Esophagus muscularis mucosa (tissue), 4 donors: ENCODE data around the gene IFIT3. TPM values are rescaled to one million over a fixed set of nuclear protein-coding genes. Genes with fewer than 3 reads are reported as not detected.

ENCODE experiments used
- DNase-seq: peaks from one replicate; pipeline ENCODE4 v3.0.0-alpha.2; 2017; ENCODE audit errors: extremely low spot score
- H3K27ac ChIP-seq, 4 donors: fragments of 200-600 bp; sonication (generic); replicated peaks in 1 of 4; 1 replicate in 3 of 4; 2 replicates in 1 of 4; pipeline ENCODE4 v1.5.1; 2016 to 2019; ENCODE audit warnings: mild to moderate bottlenecking in 1 of 4
- H3K27me3 ChIP-seq, 4 donors: fragments of 200-600 bp; sonication (generic); one replicate each; pipeline versions ENCODE4 v1.5.1 to v1.6.0; 2016 to 2019
- H3K36me3 ChIP-seq, 4 donors: fragments of 200-600 bp; sonication (generic); one replicate each; pipeline ENCODE4 v1.5.1; 2016 to 2019
- H3K4me1 ChIP-seq, 4 donors: fragments of 200-600 bp; sonication (generic); one replicate each; pipeline ENCODE4 v1.5.1; 2016 to 2019
- H3K4me3 ChIP-seq, 4 donors: fragments of 200-600 bp; sonication (generic); 1 replicate in 2 of 4; 2 replicates in 2 of 4; pipeline ENCODE4 v1.5.1; 2016 to 2019; ENCODE audit warnings: mild to moderate bottlenecking in 4 of 4, moderate library complexity in 1 of 4
- H3K9me3 ChIP-seq, 4 donors: fragments of 200-600 bp; sonication (generic); 1 replicate in 3 of 4; 2 replicates in 1 of 4; pipeline ENCODE4 v1.5.1; 2016 to 2019
- EP300 ChIP-seq: sonication (generic); formaldehyde crosslinking; IDR thresholded peaks from one replicate; pipeline ENCODE4 v1.6.1; 2017; ENCODE audit warnings: antibody characterized with exemption
- POLR2A ChIP-seq: fragments of 450-650 bp; IDR thresholded peaks from one replicate; pipeline ENCODE4 v1.6.1; 2017; ENCODE audit warnings: antibody characterized with exemption, moderate library complexity, mild to moderate bottlenecking, low read depth
- POLR2AphosphoS5 ChIP-seq, 2 donors: sonication (generic); formaldehyde crosslinking; IDR thresholded peaks; one replicate each; pipeline ENCODE4 v1.6.1; 2017; ENCODE audit warnings: antibody characterized with exemption in 2 of 2
- WGBS: methylation state at CpG from one replicate; pipeline ENCODE4 v1.1.5; 2018; 5-methylcytosine and 5-hydroxymethylcytosine counted together
- intact Hi-C: fragments of 100-400 bp; cut with DNase I; formaldehyde crosslinking; loops from one replicate; pipeline ENCODE4 v1.15.1; 2023
- total RNA-seq, 4 donors: library from RNA; depleted of rRNA; stranded (reverse); fragments of >200 nt; gene quantifications; one replicate each; pipeline versions ENCODE4 v1.1.0 to v1.2.1, GENCODE V29; 2016
- TF ChIP-seq, protein P1 (sequence below), 3 experiments: fragments of 200-600 bp in 2 of 3; fragments of 450-650 bp in 1 of 3; sonication (generic) in 2 of 3; IDR thresholded peaks; one replicate each; pipeline ENCODE4 v1.5.1; 2017 to 2019; ENCODE audit warnings: antibody characterized with exemption in 3 of 3, mild to moderate bottlenecking in 2 of 3, moderate library complexity in 1 of 3

Gene IFIT3
- total RNA-seq, 4 donors from 2014 or later = 7.8 to 9.8 (median 8.8) TPM

DNA sequence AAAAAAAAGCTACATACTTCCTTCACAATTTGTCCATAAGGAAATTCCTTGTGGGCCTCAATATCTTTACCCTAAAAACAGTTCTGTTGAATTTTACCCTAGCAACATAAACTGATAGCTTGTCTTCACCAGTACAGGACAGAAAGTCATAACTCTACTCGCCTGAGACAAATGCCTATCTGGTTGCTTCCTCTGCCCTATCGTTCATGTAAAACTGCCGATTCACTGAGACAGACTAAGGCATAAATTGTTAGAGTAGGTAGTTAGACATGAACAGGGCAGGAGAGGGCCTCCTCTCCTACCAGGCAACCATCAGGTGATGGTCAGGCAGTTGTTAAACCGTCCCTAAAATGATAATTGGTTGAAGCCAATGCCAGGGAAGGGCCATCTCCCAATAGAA is 25.0 kb downstream of the IFIT3 start:
- Histone ChIP-seq H3K27me3 (no peaks in the 10 kb centered on the region), H3K9me3 (no peaks in the 10 kb centered on the region), H3K27ac (peak overlapping the region in 1 of 4 donors; percentile 78), H3K36me3 (no peaks in the 10 kb centered on the region), H3K4me1 (peaks cover 28 to 38% (median 31%) of the 10 kb centered on the region in 4 donors), H3K4me3 (no peak overlapping the region)
- no peak for TF ChIP-seq POLR2AphosphoS5 (IDR thresholded peaks at IDR 0.05)
- TF ChIP-seq, protein P1, sequence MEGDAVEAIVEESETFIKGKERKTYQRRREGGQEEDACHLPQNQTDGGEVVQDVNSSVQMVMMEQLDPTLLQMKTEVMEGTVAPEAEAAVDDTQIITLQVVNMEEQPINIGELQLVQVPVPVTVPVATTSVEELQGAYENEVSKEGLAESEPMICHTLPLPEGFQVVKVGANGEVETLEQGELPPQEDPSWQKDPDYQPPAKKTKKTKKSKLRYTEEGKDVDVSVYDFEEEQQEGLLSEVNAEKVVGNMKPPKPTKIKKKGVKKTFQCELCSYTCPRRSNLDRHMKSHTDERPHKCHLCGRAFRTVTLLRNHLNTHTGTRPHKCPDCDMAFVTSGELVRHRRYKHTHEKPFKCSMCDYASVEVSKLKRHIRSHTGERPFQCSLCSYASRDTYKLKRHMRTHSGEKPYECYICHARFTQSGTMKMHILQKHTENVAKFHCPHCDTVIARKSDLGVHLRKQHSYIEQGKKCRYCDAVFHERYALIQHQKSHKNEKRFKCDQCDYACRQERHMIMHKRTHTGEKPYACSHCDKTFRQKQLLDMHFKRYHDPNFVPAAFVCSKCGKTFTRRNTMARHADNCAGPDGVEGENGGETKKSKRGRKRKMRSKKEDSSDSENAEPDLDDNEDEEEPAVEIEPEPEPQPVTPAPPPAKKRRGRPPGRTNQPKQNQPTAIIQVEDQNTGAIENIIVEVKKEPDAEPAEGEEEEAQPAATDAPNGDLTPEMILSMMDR (IDR thresholded peaks at IDR 0.05) = no peak
- no peak for TF ChIP-seq POLR2A
- TF ChIP-seq EP300 = no peak
- DNase-seq = no peak
- intact Hi-C loops = no loop called here
- 94% methylated on average over 4 of the region's 4 CpGs for WGBS

DNA sequence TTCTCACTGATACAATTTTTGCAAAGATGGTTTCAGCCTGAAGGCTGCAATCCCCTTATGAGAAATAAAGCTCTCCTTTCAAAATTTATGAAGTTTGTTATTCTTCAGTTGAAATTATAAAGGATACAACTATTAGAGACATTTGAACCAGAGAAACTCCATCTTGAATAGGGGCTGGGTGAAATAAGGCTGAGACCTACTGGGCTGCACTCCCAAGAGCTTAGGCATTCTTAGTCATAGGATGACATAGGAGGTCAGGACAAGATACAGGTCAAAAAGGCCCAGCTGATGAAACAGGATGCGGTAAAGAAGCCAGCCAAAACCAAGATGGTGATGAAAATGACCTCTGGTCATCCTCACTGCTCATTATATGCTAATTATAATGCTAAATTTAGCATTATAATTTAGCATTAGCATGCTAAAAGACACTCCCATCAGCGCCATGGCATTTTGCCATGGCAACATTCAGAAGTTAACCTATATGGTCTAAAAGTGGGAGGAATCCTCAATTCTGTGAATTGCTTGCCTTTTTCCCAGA is 27.7 kb downstream of the IFIT3 start:
- Histone ChIP-seq H3K4me1 (peaks cover 17 to 21% (median 20%) of the 10 kb centered on the region in 4 donors), H3K4me3 (no peak overlapping the region), H3K27me3 (no peaks in the 10 kb centered on the region), H3K27ac (no peak overlapping the region), H3K9me3 (no peaks in the 10 kb centered on the region), H3K36me3 (no peaks in the 10 kb centered on the region)
- DNase-seq = no peak
- WGBS = 97% methylated on average over 2 of the region's 2 CpGs
- TF ChIP-seq, protein P1 (IDR thresholded peaks at IDR 0.05) = no peak
- no peak for TF ChIP-seq POLR2AphosphoS5 (IDR thresholded peaks at IDR 0.05)
- TF ChIP-seq POLR2A = no peak
- no peak for TF ChIP-seq EP300
- intact Hi-C loops = no loop called here

DNA sequence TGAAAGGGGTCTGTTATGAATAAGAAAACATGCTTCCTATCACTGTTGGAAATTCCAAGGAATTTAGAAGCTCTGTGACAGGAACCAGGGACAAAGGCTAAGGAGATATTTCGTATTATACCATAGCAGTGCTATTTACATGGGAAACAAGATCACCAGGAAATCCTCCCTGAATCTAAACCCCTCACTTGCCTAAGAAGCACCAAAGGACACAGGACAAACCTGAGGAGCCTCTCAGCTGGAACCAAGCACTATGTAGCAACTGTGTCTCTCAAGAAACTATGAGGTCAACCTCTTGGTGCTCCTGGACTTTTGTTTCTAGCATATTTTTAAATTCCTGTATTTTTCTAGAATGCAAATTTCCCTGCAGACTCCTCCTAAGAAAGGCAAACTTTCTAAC is 29.3 kb downstream of the IFIT3 start:
- Histone ChIP-seq H3K4me3 (no peak overlapping the region), H3K9me3 (no peaks in the 10 kb centered on the region), H3K27me3 (no peaks in the 10 kb centered on the region), H3K36me3 (no peaks in the 10 kb centered on the region), H3K4me1 (peaks cover 1 to 5% (median 4%) of the 10 kb centered on the region in 4 donors), H3K27ac (no peak overlapping the region)
- 88% methylated on average over 1 of the region's 1 CpG for WGBS
- TF ChIP-seq POLR2A = no peak
- no peak for TF ChIP-seq EP300
- TF ChIP-seq, protein P1 (IDR thresholded peaks at IDR 0.05) = no peak
- TF ChIP-seq POLR2AphosphoS5 (IDR thresholded peaks at IDR 0.05) = no peak
- no peak for DNase-seq
- intact Hi-C loops = no loop called here

DNA sequence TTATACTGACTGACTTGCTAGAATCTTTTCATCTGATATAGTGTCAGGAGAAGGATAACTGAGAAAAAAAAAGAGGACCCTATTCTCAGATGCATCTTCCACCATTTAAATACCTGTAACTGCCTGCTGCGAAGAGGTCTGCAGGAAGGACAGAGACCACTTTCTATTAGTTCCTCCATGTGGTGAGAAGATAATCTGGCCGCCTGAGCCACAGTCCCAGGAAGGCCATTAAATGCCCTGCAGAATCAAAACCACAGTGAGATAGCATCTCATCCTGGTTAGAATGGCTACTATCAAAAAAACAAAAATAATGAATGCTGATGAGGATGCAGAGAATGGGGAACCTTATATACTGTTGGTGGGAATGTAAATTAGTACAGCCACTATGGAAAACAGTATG is 30.2 kb downstream of the IFIT3 start:
- DNase-seq = no peak
- Histone ChIP-seq H3K27ac (no peak overlapping the region), H3K4me1 (peaks cover 0 to 4% (median under 1%) of the 10 kb centered on the region in 4 donors), H3K27me3 (no peaks in the 10 kb centered on the region), H3K9me3 (no peaks in the 10 kb centered on the region), H3K36me3 (no peaks in the 10 kb centered on the region), H3K4me3 (no peak overlapping the region)
- 87% methylated on average over 2 of the region's 2 CpGs for WGBS
- TF ChIP-seq POLR2A = no peak
- TF ChIP-seq EP300 = no peak
- no peak for TF ChIP-seq POLR2AphosphoS5 (IDR thresholded peaks at IDR 0.05)
- TF ChIP-seq, protein P1 (IDR thresholded peaks at IDR 0.05) = no peak
- intact Hi-C loops = no loop called here

DNA sequence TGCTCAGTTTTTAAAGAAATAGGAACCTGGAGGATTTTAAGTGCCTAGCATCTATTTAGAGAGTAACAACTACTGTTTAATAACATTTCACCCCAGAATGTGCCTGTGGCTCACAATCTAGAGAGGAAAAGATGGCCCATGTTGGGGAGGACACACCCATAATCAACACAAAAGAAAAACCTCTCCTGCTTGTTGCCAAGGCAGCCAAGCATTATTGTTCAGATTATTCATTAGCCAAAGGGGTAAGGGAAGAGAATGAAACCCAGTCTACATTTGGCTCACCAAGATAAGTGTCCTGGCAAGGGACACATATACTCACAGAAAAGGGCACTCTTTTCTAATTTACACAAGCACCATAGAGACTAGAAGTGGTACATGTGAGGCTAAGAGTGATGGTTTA is 32.4 kb downstream of the IFIT3 start:
- Histone ChIP-seq H3K36me3 (no peaks in the 10 kb centered on the region), H3K4me3 (no peak overlapping the region), H3K27ac (no peak overlapping the region), H3K4me1 (peaks cover 2 to 26% (median 9%) of the 10 kb centered on the region in 4 donors), H3K27me3 (no peaks in the 10 kb centered on the region), H3K9me3 (no peaks in the 10 kb centered on the region)
- TF ChIP-seq POLR2AphosphoS5 (IDR thresholded peaks at IDR 0.05) (no peak), POLR2A (no peak), EP300 (no peak)
- TF ChIP-seq, protein P1 (IDR thresholded peaks at IDR 0.05) = no peak
- no peak for DNase-seq
- intact Hi-C loops = no loop called here
